ENCODE results near the gene SPATA7. TPM values are rescaled to one million over a fixed set of nuclear protein-coding genes. Genes with fewer than 3 reads are reported as not detected.

Gene SPATA7
- total and polyA plus RNA-seq, 7 donors = 3.6 to 38.8 (median 15.5) TPM

DNA sequence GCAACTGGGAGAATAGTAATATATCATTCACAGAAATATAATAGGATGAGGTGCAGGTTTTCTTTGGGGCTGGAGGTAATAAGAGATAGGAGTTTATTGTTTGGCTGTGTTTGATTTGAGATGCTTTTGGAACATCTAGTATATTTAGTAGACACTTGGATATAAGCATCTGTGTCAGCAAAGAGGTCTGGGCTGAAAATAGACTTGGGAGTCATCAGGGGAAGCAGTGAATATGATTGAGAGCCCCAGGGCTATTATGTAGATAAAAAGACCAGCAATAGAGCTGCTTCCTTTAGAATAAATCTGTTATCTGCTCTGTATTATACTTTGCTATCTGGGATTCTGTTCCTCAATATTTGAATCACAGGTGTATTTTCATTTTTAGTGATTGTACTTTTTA is 36.6 kb downstream of the SPATA7 start:
- no peak overlapping the region for H3K27ac ChIP-seq
- TF ChIP-seq POLR2AphosphoS5 (IDR thresholded peaks at IDR 0.05) (no peak), CTCF (IDR thresholded peaks at IDR 0.05) (no peak), EP300 (IDR thresholded peaks at IDR 0.05) (no peak), POLR2A (IDR thresholded peaks at IDR 0.05) (no peak)
- peaks cover 0 to 2% (median 0%) of the 10 kb centered on the region in 4 donors for H3K9me3 ChIP-seq
- intact Hi-C loops (cut with DNase I) = no loop called here
- H3K27me3 ChIP-seq = no peaks in the 10 kb centered on the region
- no peak overlapping the region for H3K4me3 ChIP-seq
- H3K36me3 ChIP-seq = peaks cover 0 to 18% (median 9%) of the 10 kb centered on the region in 4 donors
- DNase-seq = no peak
- peaks cover 0 to 12% (median 3%) of the 10 kb centered on the region in 4 donors for H3K4me1 ChIP-seq

GRCh38 chr14:88422919-88423650 is 37.6 kb downstream of the SPATA7 start:
- Histone ChIP-seq H3K36me3 (peaks cover 0 to 8% (median 2%) of the 10 kb centered on the region in 4 donors), H3K27ac (no peak overlapping the region), H3K4me1 (peaks cover 0 to 12% (median 3%) of the 10 kb centered on the region in 4 donors), H3K9me3 (peaks cover 0 to under 1% (median 0%) of the 10 kb centered on the region in 4 donors), H3K4me3 (no peak overlapping the region), H3K27me3 (no peaks in the 10 kb centered on the region)
- intact Hi-C loops (cut with DNase I) = no loop called here
- DNase-seq = no peak
- WGBS, 2 donors = 79 to 87% methylated on average over 3 of the region's 3 CpGs
- TF ChIP-seq POLR2A (IDR thresholded peaks at IDR 0.05) (no peak), POLR2AphosphoS5 (IDR thresholded peaks at IDR 0.05) (no peak), CTCF (IDR thresholded peaks at IDR 0.05) (no peak), EP300 (IDR thresholded peaks at IDR 0.05) (no peak)

- no peaks in the 10 kb centered on the region for H3K27me3 ChIP-seq
- H3K4me1 ChIP-seq = peaks cover 0 to 12% (median 3%) of the 10 kb centered on the region in 4 donors
- peaks cover 0 to 4% (median 0%) of the 10 kb centered on the region in 4 donors for H3K36me3 ChIP-seq
- no peak for DNase-seq
- no peak overlapping the region for H3K4me3 ChIP-seq
- no peaks in the 10 kb centered on the region for H3K9me3 ChIP-seq
- intact Hi-C loops (cut with DNase I) = no loop called here
- no peak overlapping the region for H3K27ac ChIP-seq
- TF ChIP-seq POLR2AphosphoS5 (IDR thresholded peaks at IDR 0.05) (no peak), EP300 (IDR thresholded peaks at IDR 0.05) (no peak), CTCF (IDR thresholded peaks at IDR 0.05) (no peak), POLR2A (IDR thresholded peaks at IDR 0.05) (no peak)
These were observed 39.1 kb downstream of the SPATA7 start for GRCh38 chr14:88424573-88424972.

GRCh38 chr14:88426271-88426670 is 40.8 kb downstream of the SPATA7 start:
- Histone ChIP-seq H3K4me1 (peaks cover 0 to 7% (median 3%) of the 10 kb centered on the region in 4 donors), H3K27me3 (no peaks in the 10 kb centered on the region), H3K27ac (peak overlapping the region in 1 of 4 donors; percentile 16), H3K36me3 (peaks cover 0 to 15% (median 0%) of the 10 kb centered on the region in 4 donors), H3K9me3 (no peaks in the 10 kb centered on the region), H3K4me3 (no peak overlapping the region)
- WGBS, 2 donors = 80 to 86% methylated on average over 7 of the region's 7 CpGs
- TF ChIP-seq EP300 (IDR thresholded peaks at IDR 0.05) = no peak
- no peak for TF ChIP-seq POLR2A (IDR thresholded peaks at IDR 0.05)
- no peak for TF ChIP-seq POLR2AphosphoS5 (IDR thresholded peaks at IDR 0.05)
- TF ChIP-seq CTCF (IDR thresholded peaks at IDR 0.05) = no peak
- intact Hi-C loops (cut with DNase I) = no loop called here
- DNase-seq = no peak
